ENCODE results near the gene GEMIN4.

Gene GEMIN4

DNA sequence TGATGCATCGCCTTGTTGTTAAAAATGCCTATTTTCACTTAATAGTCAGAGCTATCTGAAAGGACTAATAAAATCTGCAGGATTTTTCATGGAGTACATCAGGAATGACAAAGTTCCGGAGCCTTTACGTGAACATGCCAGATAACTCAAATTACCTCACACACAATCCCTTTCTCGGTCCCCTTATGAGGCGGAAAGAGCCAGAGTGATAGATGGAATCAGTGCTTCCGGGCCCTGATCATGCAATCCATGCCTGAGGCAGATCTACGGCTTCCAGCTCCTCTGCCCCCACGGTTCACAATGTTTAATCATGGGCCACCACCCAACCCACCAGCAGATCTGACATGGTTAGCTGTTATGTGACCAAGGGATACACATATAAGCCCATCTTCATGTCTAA is 54.4 kb downstream of the GEMIN4 start:
- DNase-seq, result no peak

DNA sequence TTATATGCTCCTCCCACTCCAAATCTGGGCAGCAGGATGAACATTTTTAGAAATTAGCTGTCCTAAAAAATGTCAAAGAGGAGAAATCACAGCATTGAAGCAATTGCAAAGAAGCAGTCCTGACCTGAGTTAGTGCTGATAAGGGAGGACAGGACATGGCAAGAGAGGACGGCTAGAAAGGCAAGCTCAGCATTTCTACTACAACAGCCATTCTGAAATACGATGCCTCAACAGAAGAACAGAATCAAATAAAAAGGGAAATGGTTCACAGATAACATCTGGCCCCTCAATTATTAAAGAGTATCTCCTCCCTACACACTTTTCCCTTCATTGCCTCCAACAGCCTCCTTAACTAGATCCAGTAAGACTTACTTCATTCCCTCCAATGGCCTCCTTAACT is 55.7 kb downstream of the GEMIN4 start:
- no peak for DNase-seq
